ENCODE measurements around the gene MPDZ. TPM values are rescaled to one million over a fixed set of nuclear protein-coding genes. Genes with fewer than 3 reads are reported as not detected.

The MPDZ gene
- total RNA-seq, 1 experiment from 2014 or later: 46.7 TPM

GRCh38 chr9:13113751-13114150 is 165.7 kb downstream of the MPDZ start:
- H3K27ac Mint-ChIP-seq: no peak overlapping the region
- no peak overlapping the region for H3K4me2 ChIP-seq (ENCODE audit: insufficient read depth, insufficient read length, low read length)
- H3K79me2 ChIP-seq (ENCODE audit: insufficient read depth, low read length): no peaks in the 10 kb centered on the region
- H3K27me3 ChIP-seq (ENCODE audit: insufficient read depth, low read length): no peaks in the 10 kb centered on the region
- peaks cover 7 to 10% of the 10 kb centered on the region in 2 experiments for H3K4me1 Mint-ChIP-seq
- H4K91ac ChIP-seq (ENCODE audit: insufficient read length, low read depth, low read length): no peak overlapping the region
- H4K8ac ChIP-seq (replicated peaks; ENCODE audit: insufficient read length, low read depth, low read length): no peak overlapping the region
- H3K18ac ChIP-seq (ENCODE audit: insufficient read length, low read depth, low read length): no peak overlapping the region
- no peak overlapping the region for H3K56ac ChIP-seq (ENCODE audit: insufficient read length, low read depth, low read length)
- H3K9me3 ChIP-seq (ENCODE audit: control insufficient read depth, low read depth, low read length): no peaks in the 10 kb centered on the region
- no CpG with 5 or more reads among the region's 1 CpG for WGBS (ENCODE audit: extremely low coverage, insufficient read length, low lambda C conversion rate)
- H3K27ac ChIP-seq (ENCODE audit: insufficient read length, low read depth, low read length): no peak overlapping the region
- TF ChIP-seq CTCF (conservative IDR thresholded peaks at IDR 0.05): no peak
- no peaks in the 10 kb centered on the region for H3K27me3 Mint-ChIP-seq (ENCODE audit: low read depth)
- no peak overlapping the region for H2BK5ac ChIP-seq (ENCODE audit: insufficient read length, low read length)
- H3K4me1 ChIP-seq (ENCODE audit: insufficient read depth, low read length): no peaks in the 10 kb centered on the region
- no peak overlapping the region for H2BK20ac ChIP-seq (ENCODE audit: low read depth, low read length, poor library complexity, severe bottlenecking)
- H3K23ac ChIP-seq (ENCODE audit: insufficient read length, low read depth, low read length): no peak overlapping the region
- no peak overlapping the region for H4K5ac ChIP-seq (ENCODE audit: insufficient read length, low read depth, low read length)
- H3K23me2 ChIP-seq (ENCODE audit: insufficient read length, low read depth, low read length, poor library complexity, severe bottlenecking): no peaks in the 10 kb centered on the region
- H3K14ac ChIP-seq (ENCODE audit: insufficient read depth, low read length): no peak overlapping the region
- no peaks in the 10 kb centered on the region for H4K20me1 ChIP-seq (ENCODE audit: control insufficient read depth, insufficient read depth, insufficient read length)
- H3K4me3 Mint-ChIP-seq: no peak overlapping the region
- DNase-seq: no peak
- H3K9ac ChIP-seq (ENCODE audit: extremely low read depth, insufficient read length, low read length): no peak overlapping the region
- peaks cover 12 to 35% (median 16%) of the 10 kb centered on the region in 3 experiments; a peak in 6 of 7 replicates for H3K36me3 Mint-ChIP-seq (ENCODE audit: insufficient read depth in 1 of 3, low read depth in 3 of 3)
- H3K4ac ChIP-seq (ENCODE audit: low read depth, low read length): no peak overlapping the region
- H3T11ph ChIP-seq (ENCODE audit: low read length): no peak overlapping the region
- no peak overlapping the region for H2BK12ac ChIP-seq (ENCODE audit: insufficient read length, low read depth, low read length)
- no peaks in the 10 kb centered on the region for H3K9me3 Mint-ChIP-seq
- H2AK5ac ChIP-seq (ENCODE audit: insufficient read length, low read length): no peak overlapping the region
- H3K79me1 ChIP-seq (ENCODE audit: insufficient read depth, low read depth, low read length, poor library complexity, severe bottlenecking): no peaks in the 10 kb centered on the region
- no peak overlapping the region for H2BK120ac ChIP-seq (ENCODE audit: low read depth, low read length, poor library complexity, severe bottlenecking)
- H2AFZ ChIP-seq (ENCODE audit: low read length): no peak overlapping the region
- no peak overlapping the region for H2BK15ac ChIP-seq (ENCODE audit: low read depth, low read length)
